ENCODE data around the gene PIR. TPM values are rescaled to one million over a fixed set of nuclear protein-coding genes. Genes with fewer than 3 reads are reported as not detected.

Gene PIR
- total RNA-seq, 4 donors from 2014 or later = 22.1 to 56.3 (median 32.5) TPM

DNA sequence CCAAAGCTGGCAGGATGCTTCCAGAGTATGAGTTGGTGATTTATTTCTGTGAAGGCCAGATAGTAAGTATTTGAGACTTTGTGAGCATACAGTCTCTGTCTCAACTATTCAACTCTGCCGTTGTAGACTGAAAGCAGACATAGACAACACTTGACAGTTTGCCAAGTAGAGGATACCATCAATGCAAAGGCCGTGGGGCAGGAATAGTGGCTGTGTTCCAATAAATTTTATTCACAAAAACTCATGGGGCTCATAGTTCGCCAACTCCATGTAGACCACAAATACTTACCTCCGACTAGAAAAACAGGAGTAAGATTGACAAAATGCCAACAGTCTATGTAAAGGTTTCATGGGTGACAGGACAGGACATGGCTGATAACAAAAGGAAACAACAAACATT lies 3.7 kb upstream of the PIR start:
- Histone ChIP-seq H3K27me3 (no peaks in the 10 kb centered on the region), H3K36me3 (no peaks in the 10 kb centered on the region), H3K4me1 (peaks cover 0 to 27% (median 5%) of the 10 kb centered on the region in 3 donors), H3K27ac (peak overlapping the region in 1 of 4 donors; percentile 21), H3K9me3 (no peaks in the 10 kb centered on the region), H3K4me3 (no peak overlapping the region)
- no peak for DNase-seq
- intact Hi-C loops (cut with DNase I) = no loop called here
- TF ChIP-seq CTCF (IDR thresholded peaks at IDR 0.05) (no peak), POLR2A (IDR thresholded peaks at IDR 0.05) (no peak)
- 23 to 31% methylated on average over 4 of the region's 4 CpGs for WGBS, 2 donors

GRCh38 chrX:15495801-15496200 lies 2.7 kb upstream of the PIR start:
- peaks cover 0 to 34% (median 5%) of the 10 kb centered on the region in 3 donors for H3K4me1 ChIP-seq
- H3K4me3 ChIP-seq = no peak overlapping the region
- H3K9me3 ChIP-seq = no peaks in the 10 kb centered on the region
- no peak overlapping the region for H3K27ac ChIP-seq
- intact Hi-C loops (cut with DNase I) = no loop called here
- H3K27me3 ChIP-seq = no peaks in the 10 kb centered on the region
- no peaks in the 10 kb centered on the region for H3K36me3 ChIP-seq
- DNase-seq = no peak
- TF ChIP-seq CTCF (IDR thresholded peaks at IDR 0.05) = no peak
- no peak for TF ChIP-seq POLR2A (IDR thresholded peaks at IDR 0.05)
- WGBS, 2 donors = 65 to 81% methylated on average over 4 of the region's 4 CpGs

DNA sequence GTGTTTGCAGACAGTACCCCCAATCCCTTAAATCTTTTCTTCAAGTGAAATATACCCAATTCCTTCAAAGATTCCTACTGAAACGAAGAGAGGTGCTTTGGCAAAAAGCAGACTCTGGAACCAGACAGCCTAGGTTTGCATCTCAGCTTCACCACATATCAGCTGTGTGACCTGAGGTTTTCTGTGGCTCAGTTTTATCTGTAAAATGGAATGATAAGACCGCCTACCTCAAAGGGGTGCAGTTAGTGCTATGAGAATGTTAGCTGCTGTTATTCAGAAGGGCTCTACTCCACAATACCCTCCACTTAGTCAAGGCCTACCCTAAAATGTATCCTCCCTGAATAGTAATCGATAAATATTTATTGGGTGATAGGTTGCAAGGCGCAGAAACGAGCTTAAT lies 664 bp downstream of the PIR start:
- Histone ChIP-seq H3K9me3 (no peaks in the 10 kb centered on the region), H3K27ac (peak overlapping the region; percentile 80 to 85 (median 83)), H3K36me3 (peaks cover 0 to 7% (median 0%) of the 10 kb centered on the region in 3 donors), H3K4me3 (peak overlapping the region; percentile 37 to 66 (median 51)), H3K27me3 (no peaks in the 10 kb centered on the region), H3K4me1 (peaks cover 0 to 30% (median 5%) of the 10 kb centered on the region in 3 donors)
- no peak for DNase-seq
- TF ChIP-seq POLR2A (IDR thresholded peaks at IDR 0.05) = no peak
- no peak for TF ChIP-seq CTCF (IDR thresholded peaks at IDR 0.05)
- intact Hi-C loops (cut with DNase I) = no loop called here
- WGBS, 2 donors = 54 to 74% methylated on average over 3 to 5 of the region's 5 CpGs

GRCh38 chrX:15483891-15484290 lies 9.2 kb downstream of the PIR start:
- DNase-seq = no peak
- TF ChIP-seq POLR2A (IDR thresholded peaks at IDR 0.05) = no peak
- TF ChIP-seq CTCF (IDR thresholded peaks at IDR 0.05) = no peak
- Histone ChIP-seq H3K36me3 (peaks cover 0 to 4% (median 0%) of the 10 kb centered on the region in 3 donors), H3K9me3 (no peaks in the 10 kb centered on the region), H3K4me1 (no peaks in the 10 kb centered on the region), H3K27ac (no peak overlapping the region), H3K4me3 (no peak overlapping the region), H3K27me3 (no peaks in the 10 kb centered on the region)
- intact Hi-C loops (cut with DNase I) = no loop called here
- 79% methylated on average over 2 of the region's 2 CpGs for WGBS, 2 donors

- DNase-seq = no peak
- Histone ChIP-seq H3K4me1 (peaks cover 0 to 26% (median 0%) of the 10 kb centered on the region in 3 donors), H3K9me3 (no peaks in the 10 kb centered on the region), H3K27me3 (no peaks in the 10 kb centered on the region), H3K27ac (peak overlapping the region; percentile 69 to 81 (median 80)), H3K4me3 (no peak overlapping the region), H3K36me3 (peaks cover 0 to 13% (median 0%) of the 10 kb centered on the region in 3 donors)
- TF ChIP-seq POLR2A (IDR thresholded peaks at IDR 0.05) (no peak), CTCF (IDR thresholded peaks at IDR 0.05) (no peak)
- WGBS, 2 donors = 74% methylated on average over 4 of the region's 4 CpGs; no CpG with 5 or more reads in 1 of the 2 donors
- intact Hi-C loops (cut with DNase I) = no loop called here
Observed at GRCh38 chrX:15475486-15475885, 17.6 kb downstream of the PIR start.
